PFSK-1 (cell line): Measurements from ENCODE around the gene DDB1.

Source experiments
- POLR2AphosphoS5 ChIP-seq: IDR thresholded peaks from 2 replicates; pipeline ENCODE4 v1.6.1; 2012; ENCODE audit warnings: low read depth, mild to moderate bottlenecking, control low read depth, low read length, moderate library complexity
- REST ChIP-seq, 2 experiments: IDR thresholded peaks; 2 replicates each; pipeline versions ENCODE4 v1.6.1 to v1.8.0; 2011 to 2012; ENCODE audit warnings: low read depth in 2 of 2, low read length in 2 of 2, control low read depth in 1 of 2, inconsistent platforms in 1 of 2, mild to moderate bottlenecking in 1 of 2, moderate library complexity in 1 of 2; ENCODE audit not compliant: insufficient read depth in 1 of 2

- TF ChIP-seq REST (IDR thresholded peaks at IDR 0.05; ENCODE audit: insufficient read depth in 1 of 2, low read depth in 2 of 2, low read length in 2 of 2), result no peak
- TF ChIP-seq POLR2AphosphoS5, result no peak
Observed at GRCh38 chr11:61345170-61345610, 12.3 kb upstream of the DDB1 start.
